ENCODE results near the gene PHC1.

DNA sequence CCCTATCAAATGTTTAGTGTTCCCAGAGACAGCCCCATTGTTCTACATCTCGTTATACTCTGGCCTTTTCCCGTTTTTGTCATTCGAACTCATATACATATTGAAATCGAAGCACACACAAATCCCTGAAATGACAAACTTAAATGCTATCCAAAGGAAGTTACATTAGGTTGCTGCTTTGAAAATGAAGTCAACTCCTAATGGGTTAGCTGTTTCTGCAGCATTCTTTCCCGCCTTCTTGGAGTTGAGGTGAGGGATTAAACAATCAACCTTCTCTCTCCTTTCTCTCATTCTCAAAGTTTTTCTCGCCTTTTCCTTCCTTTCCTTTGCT lies 642 bp upstream of the PHC1 start:
- TF ChIP-seq, protein P1, sequence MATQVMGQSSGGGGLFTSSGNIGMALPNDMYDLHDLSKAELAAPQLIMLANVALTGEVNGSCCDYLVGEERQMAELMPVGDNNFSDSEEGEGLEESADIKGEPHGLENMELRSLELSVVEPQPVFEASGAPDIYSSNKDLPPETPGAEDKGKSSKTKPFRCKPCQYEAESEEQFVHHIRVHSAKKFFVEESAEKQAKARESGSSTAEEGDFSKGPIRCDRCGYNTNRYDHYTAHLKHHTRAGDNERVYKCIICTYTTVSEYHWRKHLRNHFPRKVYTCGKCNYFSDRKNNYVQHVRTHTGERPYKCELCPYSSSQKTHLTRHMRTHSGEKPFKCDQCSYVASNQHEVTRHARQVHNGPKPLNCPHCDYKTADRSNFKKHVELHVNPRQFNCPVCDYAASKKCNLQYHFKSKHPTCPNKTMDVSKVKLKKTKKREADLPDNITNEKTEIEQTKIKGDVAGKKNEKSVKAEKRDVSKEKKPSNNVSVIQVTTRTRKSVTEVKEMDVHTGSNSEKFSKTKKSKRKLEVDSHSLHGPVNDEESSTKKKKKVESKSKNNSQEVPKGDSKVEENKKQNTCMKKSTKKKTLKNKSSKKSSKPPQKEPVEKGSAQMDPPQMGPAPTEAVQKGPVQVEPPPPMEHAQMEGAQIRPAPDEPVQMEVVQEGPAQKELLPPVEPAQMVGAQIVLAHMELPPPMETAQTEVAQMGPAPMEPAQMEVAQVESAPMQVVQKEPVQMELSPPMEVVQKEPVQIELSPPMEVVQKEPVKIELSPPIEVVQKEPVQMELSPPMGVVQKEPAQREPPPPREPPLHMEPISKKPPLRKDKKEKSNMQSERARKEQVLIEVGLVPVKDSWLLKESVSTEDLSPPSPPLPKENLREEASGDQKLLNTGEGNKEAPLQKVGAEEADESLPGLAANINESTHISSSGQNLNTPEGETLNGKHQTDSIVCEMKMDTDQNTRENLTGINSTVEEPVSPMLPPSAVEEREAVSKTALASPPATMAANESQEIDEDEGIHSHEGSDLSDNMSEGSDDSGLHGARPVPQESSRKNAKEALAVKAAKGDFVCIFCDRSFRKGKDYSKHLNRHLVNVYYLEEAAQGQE (IDR thresholded peaks at IDR 0.05; ENCODE audit: low read depth, low read length), result no peak
- TF ChIP-seq, protein P2, sequence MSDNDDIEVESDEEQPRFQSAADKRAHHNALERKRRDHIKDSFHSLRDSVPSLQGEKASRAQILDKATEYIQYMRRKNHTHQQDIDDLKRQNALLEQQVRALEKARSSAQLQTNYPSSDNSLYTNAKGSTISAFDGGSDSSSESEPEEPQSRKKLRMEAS (IDR thresholded peaks at IDR 0.05; ENCODE audit: low read depth), result peak; percentile 35; the same call in 1 of the 2 replicates
- TF ChIP-seq, protein P3, sequence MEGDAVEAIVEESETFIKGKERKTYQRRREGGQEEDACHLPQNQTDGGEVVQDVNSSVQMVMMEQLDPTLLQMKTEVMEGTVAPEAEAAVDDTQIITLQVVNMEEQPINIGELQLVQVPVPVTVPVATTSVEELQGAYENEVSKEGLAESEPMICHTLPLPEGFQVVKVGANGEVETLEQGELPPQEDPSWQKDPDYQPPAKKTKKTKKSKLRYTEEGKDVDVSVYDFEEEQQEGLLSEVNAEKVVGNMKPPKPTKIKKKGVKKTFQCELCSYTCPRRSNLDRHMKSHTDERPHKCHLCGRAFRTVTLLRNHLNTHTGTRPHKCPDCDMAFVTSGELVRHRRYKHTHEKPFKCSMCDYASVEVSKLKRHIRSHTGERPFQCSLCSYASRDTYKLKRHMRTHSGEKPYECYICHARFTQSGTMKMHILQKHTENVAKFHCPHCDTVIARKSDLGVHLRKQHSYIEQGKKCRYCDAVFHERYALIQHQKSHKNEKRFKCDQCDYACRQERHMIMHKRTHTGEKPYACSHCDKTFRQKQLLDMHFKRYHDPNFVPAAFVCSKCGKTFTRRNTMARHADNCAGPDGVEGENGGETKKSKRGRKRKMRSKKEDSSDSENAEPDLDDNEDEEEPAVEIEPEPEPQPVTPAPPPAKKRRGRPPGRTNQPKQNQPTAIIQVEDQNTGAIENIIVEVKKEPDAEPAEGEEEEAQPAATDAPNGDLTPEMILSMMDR (IDR thresholded peaks at IDR 0.05), result no peak
- no peak for TF ChIP-seq EZH2phosphoT487 (IDR thresholded peaks at IDR 0.05; ENCODE audit: borderline replicate concordance, low read depth)
- TF ChIP-seq, protein P4, sequence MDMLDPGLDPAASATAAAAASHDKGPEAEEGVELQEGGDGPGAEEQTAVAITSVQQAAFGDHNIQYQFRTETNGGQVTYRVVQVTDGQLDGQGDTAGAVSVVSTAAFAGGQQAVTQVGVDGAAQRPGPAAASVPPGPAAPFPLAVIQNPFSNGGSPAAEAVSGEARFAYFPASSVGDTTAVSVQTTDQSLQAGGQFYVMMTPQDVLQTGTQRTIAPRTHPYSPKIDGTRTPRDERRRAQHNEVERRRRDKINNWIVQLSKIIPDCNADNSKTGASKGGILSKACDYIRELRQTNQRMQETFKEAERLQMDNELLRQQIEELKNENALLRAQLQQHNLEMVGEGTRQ (IDR thresholded peaks at IDR 0.05; ENCODE audit: borderline replicate concordance, low read depth, low read length), result no peak
- no peak for TF ChIP-seq JUND (IDR thresholded peaks at IDR 0.05)
